ENCODE measurements around the gene ESPL1. TPM values are rescaled to one million over a fixed set of nuclear protein-coding genes. Genes with fewer than 3 reads are reported as not detected.

ESPL1 gene
- total and polyA plus RNA-seq, 7 donors, result under 0.01 to 7.6 (median 1.9) TPM

- WGBS, 2 donors, result 1% methylated on average over 42 of the region's 42 CpGs
- intact Hi-C loops (cut with DNase I), result loop anchor here (2.0 kb wide), 2 partner anchors 30 to 74 kb away; partner anchors contain the start of gene PFDN5
- TF ChIP-seq POLR2AphosphoS5 (IDR thresholded peaks at IDR 0.05) (peak in 1 of 4 donors; percentile 61), POLR2A (IDR thresholded peaks at IDR 0.05) (peak in 1 of 2 donors; percentile 10), CTCF (IDR thresholded peaks at IDR 0.05) (no peak), EP300 (IDR thresholded peaks at IDR 0.05) (no peak)
- Histone ChIP-seq H3K9me3 (no peaks in the 10 kb centered on the region), H3K27ac (peak overlapping the region; percentile 95 to 100 (median 99)), H3K27me3 (no peaks in the 10 kb centered on the region), H3K36me3 (no peaks in the 10 kb centered on the region), H3K4me3 (peak overlapping the region; percentile 67 to 89 (median 81)), H3K4me1 (peaks cover 0 to 79% (median 68%) of the 10 kb centered on the region in 4 donors)
- peak; percentile 95 for DNase-seq
These were observed 47.4 kb upstream of the ESPL1 start for GRCh38 chr12:53220694-53221202.

GRCh38 chr12:53221203-53222080 lies 46.7 kb upstream of the ESPL1 start:
- H3K27me3 ChIP-seq, result no peaks in the 10 kb centered on the region
- WGBS, 2 donors, result 1% methylated on average over 72 of the region's 72 CpGs
- no peaks in the 10 kb centered on the region for H3K9me3 ChIP-seq
- intact Hi-C loops (cut with DNase I), result loop anchor here (2.0 kb wide), 2 partner anchors 29 to 73 kb away; partner anchors contain the start of gene PFDN5
- H3K4me1 ChIP-seq, result peaks cover 0 to 75% (median 67%) of the 10 kb centered on the region in 4 donors
- DNase-seq, result peak; percentile 85
- H3K27ac ChIP-seq, result peak overlapping the region; percentile 95 to 100 (median 99)
- no peaks in the 10 kb centered on the region for H3K36me3 ChIP-seq
- TF ChIP-seq POLR2AphosphoS5 (IDR thresholded peaks at IDR 0.05), result peak in 3 of 4 donors; percentile 61 to 80 (median 75)
- no peak for TF ChIP-seq CTCF (IDR thresholded peaks at IDR 0.05)
- TF ChIP-seq POLR2A (IDR thresholded peaks at IDR 0.05), result peak; percentile 68 to 87
- H3K4me3 ChIP-seq, result peak overlapping the region; percentile 67 to 89 (median 81)

- WGBS, 2 donors, result 51 to 58% methylated on average over 5 of the region's 5 CpGs
- peak overlapping the region; percentile 95 to 100 (median 99) for H3K27ac ChIP-seq
- DNase-seq, result no peak
These were observed 45.9 kb upstream of the ESPL1 start for GRCh38 chr12:53222170-53222721.

GRCh38 chr12:53222806-53223261 lies 45.3 kb upstream of the ESPL1 start:
- Histone ChIP-seq H3K9me3 (no peaks in the 10 kb centered on the region), H3K36me3 (peaks cover 0 to 8% (median 3%) of the 10 kb centered on the region in 4 donors), H3K27ac (peak overlapping the region; percentile 95 to 100 (median 99)), H3K27me3 (no peaks in the 10 kb centered on the region), H3K4me3 (no peak overlapping the region), H3K4me1 (peaks cover 0 to 61% (median 53%) of the 10 kb centered on the region in 4 donors)
- TF ChIP-seq POLR2A (IDR thresholded peaks at IDR 0.05) (no peak), CTCF (IDR thresholded peaks at IDR 0.05) (no peak), POLR2AphosphoS5 (IDR thresholded peaks at IDR 0.05) (no peak), EP300 (IDR thresholded peaks at IDR 0.05) (no peak)
- no peak for DNase-seq
- WGBS, 2 donors, result 62 to 76% methylated on average over 4 of the region's 4 CpGs
- intact Hi-C loops (cut with DNase I), result no loop called here

More at GRCh38 chr12:53222170-53222721, 45.9 kb upstream of the ESPL1 start:
- peaks cover 0 to 66% (median 59%) of the 10 kb centered on the region in 4 donors for H3K4me1 ChIP-seq
- H3K27me3 ChIP-seq, result no peaks in the 10 kb centered on the region
- H3K4me3 ChIP-seq, result peak overlapping the region; percentile 67 to 89 (median 81)
- intact Hi-C loops (cut with DNase I), result no loop called here
- peaks cover 0 to 3% (median under 1%) of the 10 kb centered on the region in 4 donors for H3K36me3 ChIP-seq
- TF ChIP-seq POLR2AphosphoS5 (IDR thresholded peaks at IDR 0.05) (no peak), CTCF (IDR thresholded peaks at IDR 0.05) (no peak), POLR2A (IDR thresholded peaks at IDR 0.05) (no peak), EP300 (IDR thresholded peaks at IDR 0.05) (no peak)
- no peaks in the 10 kb centered on the region for H3K9me3 ChIP-seq

All from sigmoid colon (tissue), 7 donors.